ENCODE results near the gene GAREM2.

GAREM2 gene

DNA sequence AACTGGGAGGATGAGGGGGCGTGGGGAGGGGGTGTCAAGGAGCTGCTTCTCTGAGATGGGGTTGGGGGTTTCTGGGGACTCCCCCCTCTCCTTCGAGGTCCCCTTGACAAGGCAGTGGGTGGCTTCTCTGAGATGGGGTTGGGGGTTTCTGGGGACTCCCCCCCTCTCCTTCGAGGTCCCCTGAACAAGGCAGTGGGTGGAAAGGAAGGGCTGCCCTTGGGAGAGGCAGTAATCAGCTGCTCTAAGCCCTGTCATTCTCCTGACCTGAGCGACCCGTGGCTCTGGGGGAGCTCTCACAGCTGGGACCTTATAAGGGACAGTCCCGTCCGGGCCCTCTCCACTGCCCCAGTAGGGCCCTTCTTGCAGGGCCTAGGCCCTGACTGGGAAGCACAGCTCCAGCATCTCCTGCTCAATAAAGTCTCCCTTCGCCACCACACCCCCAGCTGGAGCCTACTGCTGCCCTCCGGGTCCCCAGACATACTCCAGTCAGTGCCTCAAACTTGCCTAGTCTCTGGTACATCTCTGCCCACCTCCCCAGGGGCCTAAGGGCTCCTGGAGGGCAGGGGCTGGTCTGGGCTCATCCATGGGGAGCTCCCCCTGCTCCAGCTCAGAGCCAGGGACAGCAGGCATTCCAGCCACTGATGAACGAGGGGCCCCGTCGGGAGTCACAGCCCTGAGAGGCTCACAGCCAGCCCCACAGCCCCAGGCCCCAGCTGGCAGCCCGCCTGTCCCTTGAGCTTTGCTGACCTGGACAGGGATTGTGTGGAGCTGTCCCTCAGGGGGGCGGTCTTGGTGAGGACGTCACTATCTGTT, 2.8 kb downstream of the GAREM2 start:
- intact Hi-C loops (cut with micrococcal nuclease), result no loop called here
- no peak overlapping the region for H3K27ac Mint-ChIP-seq
- H3K9me3 Mint-ChIP-seq, result no peaks in the 10 kb centered on the region
- H3K27me3 Mint-ChIP-seq, result peaks cover 85% of the 10 kb centered on the region
- H3K4me3 Mint-ChIP-seq, result no peak overlapping the region
- no peaks in the 10 kb centered on the region for H3K36me3 Mint-ChIP-seq (ENCODE audit: low read depth)
- H3K4me1 Mint-ChIP-seq (ENCODE audit: low read depth), result peaks cover 33% of the 10 kb centered on the region

DNA sequence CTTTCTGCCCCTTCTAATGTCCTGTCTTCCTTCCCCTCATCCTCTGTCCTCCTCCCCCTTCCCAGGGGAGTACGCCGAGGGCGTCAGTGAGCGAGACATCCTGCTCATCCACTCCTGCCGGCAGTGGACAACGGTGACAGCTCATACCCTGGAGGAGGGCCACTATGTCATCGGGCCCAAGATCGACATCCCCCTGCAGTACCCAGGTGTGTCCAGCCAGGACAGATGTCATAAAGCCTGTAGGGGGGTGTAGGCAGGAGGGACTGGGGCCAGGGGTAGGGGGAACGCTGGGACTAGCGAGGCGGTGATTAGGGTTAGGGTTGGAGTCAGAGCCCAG, 3.4 kb downstream of the GAREM2 start:
- intact Hi-C loops (cut with micrococcal nuclease), result no loop called here
- peaks cover 85% of the 10 kb centered on the region for H3K27me3 Mint-ChIP-seq
- no peaks in the 10 kb centered on the region for H3K36me3 Mint-ChIP-seq (ENCODE audit: low read depth)
- H3K4me3 Mint-ChIP-seq, result no peak overlapping the region
- H3K9me3 Mint-ChIP-seq, result no peaks in the 10 kb centered on the region
- no peak overlapping the region for H3K27ac Mint-ChIP-seq
- H3K4me1 Mint-ChIP-seq (ENCODE audit: low read depth), result peaks cover 33% of the 10 kb centered on the region

DNA sequence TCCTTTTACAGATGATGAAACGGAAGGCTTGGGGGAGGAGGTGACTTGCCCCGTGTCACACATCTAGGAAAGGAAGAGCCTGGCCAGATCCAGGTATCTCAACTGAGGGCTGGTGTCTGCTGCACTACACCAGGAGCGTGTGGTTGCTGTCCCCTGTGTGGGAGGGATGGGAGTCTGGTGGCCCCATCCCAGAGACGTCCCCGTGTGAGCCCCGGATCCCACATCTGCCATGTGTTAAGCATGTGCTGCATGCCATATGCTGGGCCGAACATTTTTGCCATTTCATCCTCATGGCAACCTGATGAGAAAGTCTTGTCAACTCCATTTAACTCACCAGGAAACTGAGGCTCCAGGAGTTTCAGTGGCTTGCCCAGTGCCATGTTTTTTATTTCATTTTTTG, 4.2 kb downstream of the GAREM2 start:
- Mint-ChIP-seq H3K36me3 (ENCODE audit: low read depth) (no peaks in the 10 kb centered on the region), H3K4me3 (no peak overlapping the region), H3K27me3 (peaks cover 80% of the 10 kb centered on the region), H3K9me3 (no peaks in the 10 kb centered on the region), H3K27ac (no peak overlapping the region), H3K4me1 (ENCODE audit: low read depth) (peaks cover 25% of the 10 kb centered on the region)
- intact Hi-C loops (cut with micrococcal nuclease), result no loop called here

DNA sequence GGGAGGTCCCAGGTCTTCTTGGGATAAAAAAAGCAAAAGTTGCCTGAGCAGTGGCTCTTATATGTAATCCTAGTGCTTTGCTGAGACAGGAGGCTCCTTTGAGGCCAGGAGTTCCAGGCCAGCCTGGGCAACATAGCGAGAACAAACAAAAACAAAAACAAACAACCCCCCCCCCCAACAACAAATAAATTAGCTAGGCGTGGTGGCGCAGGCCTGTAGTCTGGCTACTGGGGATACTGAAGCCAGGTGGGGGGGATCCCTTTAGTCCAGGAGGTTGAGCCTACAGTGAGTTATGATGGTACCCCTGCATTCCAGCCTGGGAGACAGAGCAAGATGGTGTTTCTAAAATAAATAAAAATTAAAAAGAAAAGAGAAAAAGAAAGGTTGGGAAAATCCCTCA, 5.4 kb downstream of the GAREM2 start:
- Mint-ChIP-seq H3K27me3 (peaks cover 79% of the 10 kb centered on the region), H3K4me3 (no peak overlapping the region), H3K9me3 (no peaks in the 10 kb centered on the region), H3K36me3 (ENCODE audit: low read depth) (no peaks in the 10 kb centered on the region), H3K4me1 (ENCODE audit: low read depth) (peaks cover 21% of the 10 kb centered on the region), H3K27ac (peak overlapping the region; percentile 69)
- intact Hi-C loops (cut with micrococcal nuclease), result no loop called here

DNA sequence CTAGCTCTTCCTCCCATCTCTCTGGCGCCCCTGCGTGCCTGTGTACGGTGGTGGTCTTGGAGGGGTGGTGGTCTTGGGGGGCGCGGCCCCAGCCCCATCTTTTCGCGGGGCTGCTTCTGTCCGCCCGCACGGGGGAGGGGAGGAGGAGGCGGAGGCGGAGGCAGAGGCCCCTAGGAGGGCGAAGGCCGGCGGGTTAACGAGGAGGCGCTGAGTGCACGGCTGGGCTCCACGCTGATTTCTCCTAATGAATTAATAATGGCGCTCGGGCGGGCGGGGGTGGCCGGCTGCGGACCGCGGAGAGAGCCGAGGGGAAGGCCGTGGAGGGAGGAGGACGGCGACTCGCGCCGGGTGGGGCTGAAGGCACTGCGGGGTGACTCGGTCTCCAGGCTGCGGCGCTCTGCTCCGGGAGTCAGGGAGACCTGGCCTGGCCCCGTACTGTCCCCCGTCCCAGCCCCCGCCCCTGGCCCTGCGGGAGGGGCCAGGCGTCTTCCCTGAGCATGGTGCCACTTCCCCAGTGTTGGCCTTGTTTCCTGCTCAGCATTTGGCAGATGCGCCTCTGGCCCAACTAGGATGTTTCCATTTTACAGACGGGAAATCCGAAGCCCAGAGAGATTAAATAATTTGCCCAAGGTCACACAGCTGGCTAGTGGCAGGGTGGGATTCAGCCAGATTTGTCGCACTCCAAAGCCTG, 6.0 kb downstream of the GAREM2 start:
- H3K4me1 Mint-ChIP-seq (ENCODE audit: low read depth), result peaks cover 17% of the 10 kb centered on the region
- intact Hi-C loops (cut with micrococcal nuclease), result no loop called here
- H3K27me3 Mint-ChIP-seq, result peaks cover 82% of the 10 kb centered on the region

DNA sequence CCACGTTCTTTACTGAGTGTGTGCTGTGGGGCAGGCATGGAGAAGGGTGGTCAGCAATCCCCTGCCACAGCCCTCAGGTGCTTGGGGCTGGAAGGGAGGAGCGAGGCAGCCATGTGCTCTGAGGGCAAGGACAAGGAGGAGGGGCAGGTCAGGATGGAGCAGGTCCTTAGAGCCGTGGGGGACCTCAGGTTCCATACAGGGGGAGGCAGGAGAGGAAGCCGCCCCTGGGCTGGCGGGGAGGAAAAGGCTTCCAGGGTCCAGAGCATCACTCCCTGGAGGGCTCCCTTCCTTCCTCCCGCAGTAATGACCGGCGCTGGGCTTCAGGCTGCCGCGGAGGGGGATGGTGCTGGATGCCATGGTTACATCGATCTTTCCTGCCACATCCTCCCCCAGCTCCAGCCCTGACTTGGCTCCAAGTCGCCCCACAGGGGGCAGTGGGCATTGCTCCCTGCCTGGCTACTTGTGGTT, 6.6 kb downstream of the GAREM2 start:
- peaks cover 20% of the 10 kb centered on the region for H3K4me1 Mint-ChIP-seq (ENCODE audit: low read depth)
- H3K9me3 Mint-ChIP-seq, result no peaks in the 10 kb centered on the region
- no peaks in the 10 kb centered on the region for H3K36me3 Mint-ChIP-seq (ENCODE audit: low read depth)
- peaks cover 79% of the 10 kb centered on the region for H3K27me3 Mint-ChIP-seq
- H3K27ac Mint-ChIP-seq, result peak overlapping the region; percentile 69
- peak overlapping the region; percentile 74 for H3K4me3 Mint-ChIP-seq
- intact Hi-C loops (cut with micrococcal nuclease), result no loop called here

More for the DNA sequence above, 6.0 kb downstream of the GAREM2 start:
- H3K36me3 Mint-ChIP-seq (ENCODE audit: low read depth), result no peaks in the 10 kb centered on the region
- H3K27ac Mint-ChIP-seq, result peak overlapping the region; percentile 69
- H3K4me3 Mint-ChIP-seq, result peak overlapping the region; percentile 74
- no peaks in the 10 kb centered on the region for H3K9me3 Mint-ChIP-seq

DNA sequence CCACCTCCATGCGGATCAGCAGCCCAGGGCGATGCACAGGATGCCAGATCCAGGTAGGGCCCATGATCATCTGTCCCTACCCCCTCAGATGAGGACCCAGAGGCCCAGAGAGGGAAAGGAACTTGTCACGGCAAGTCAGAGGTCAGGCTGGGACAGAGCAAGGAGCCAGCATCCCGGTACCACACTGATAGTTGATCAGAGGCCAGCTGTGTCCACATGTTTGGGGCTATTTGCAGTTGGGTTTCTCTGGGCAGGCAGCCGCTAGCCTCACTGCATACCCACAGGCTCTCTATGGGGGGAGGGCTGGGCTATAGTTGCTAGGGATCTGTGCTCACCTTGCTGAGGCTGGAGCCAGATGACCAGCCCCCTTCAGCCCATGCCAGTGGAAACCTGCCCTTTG, 9.6 kb downstream of the GAREM2 start:
- Mint-ChIP-seq H3K4me1 (ENCODE audit: low read depth) (peaks cover 37% of the 10 kb centered on the region), H3K9me3 (no peaks in the 10 kb centered on the region), H3K4me3 (no peak overlapping the region), H3K36me3 (ENCODE audit: low read depth) (no peaks in the 10 kb centered on the region), H3K27me3 (peaks cover 72% of the 10 kb centered on the region), H3K27ac (no peak overlapping the region)
- intact Hi-C loops (cut with micrococcal nuclease), result no loop called here

DNA sequence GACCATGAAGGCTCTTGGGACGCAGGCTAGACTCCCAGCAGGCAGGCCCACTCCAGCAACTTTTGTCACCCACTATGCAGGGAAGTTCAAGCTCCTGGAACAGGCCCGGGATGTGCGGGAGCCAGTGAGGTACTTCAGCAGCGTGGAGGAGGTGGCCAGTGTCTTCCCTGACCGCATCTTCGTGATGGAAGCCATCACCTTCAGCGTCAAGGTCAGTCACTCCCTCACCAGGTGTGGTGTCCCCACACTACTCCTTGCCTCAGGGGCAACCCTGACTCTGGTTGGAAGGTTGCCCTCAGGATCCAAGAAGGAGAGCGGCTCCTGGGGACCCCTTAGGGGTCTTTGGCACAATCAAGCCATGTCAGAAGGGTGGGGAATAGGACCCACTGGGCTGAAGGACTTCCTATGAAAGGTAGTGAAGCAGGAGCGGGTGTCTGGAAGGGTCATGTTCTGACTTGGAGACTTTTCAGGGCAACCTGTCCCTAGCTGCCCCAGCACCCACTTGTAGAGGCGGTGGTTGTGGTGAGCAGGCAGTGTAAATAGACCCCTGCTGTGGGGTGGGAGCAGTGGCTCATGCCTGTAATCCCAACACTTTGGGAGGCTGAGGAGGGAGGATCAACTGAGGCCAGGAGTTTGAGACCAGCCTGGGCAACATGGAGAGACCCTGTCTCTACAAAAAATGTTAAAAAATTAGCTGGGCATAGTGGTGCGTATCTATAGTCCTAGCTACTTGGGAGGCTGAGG, 10.2 kb downstream of the GAREM2 start:
- H3K4me3 Mint-ChIP-seq, result no peak overlapping the region
- peaks cover 37% of the 10 kb centered on the region for H3K4me1 Mint-ChIP-seq (ENCODE audit: low read depth)
- intact Hi-C loops (cut with micrococcal nuclease), result no loop called here
- no peaks in the 10 kb centered on the region for H3K36me3 Mint-ChIP-seq (ENCODE audit: low read depth)
- no peak overlapping the region for H3K27ac Mint-ChIP-seq
- no peaks in the 10 kb centered on the region for H3K9me3 Mint-ChIP-seq
- H3K27me3 Mint-ChIP-seq, result peaks cover 65% of the 10 kb centered on the region

DNA sequence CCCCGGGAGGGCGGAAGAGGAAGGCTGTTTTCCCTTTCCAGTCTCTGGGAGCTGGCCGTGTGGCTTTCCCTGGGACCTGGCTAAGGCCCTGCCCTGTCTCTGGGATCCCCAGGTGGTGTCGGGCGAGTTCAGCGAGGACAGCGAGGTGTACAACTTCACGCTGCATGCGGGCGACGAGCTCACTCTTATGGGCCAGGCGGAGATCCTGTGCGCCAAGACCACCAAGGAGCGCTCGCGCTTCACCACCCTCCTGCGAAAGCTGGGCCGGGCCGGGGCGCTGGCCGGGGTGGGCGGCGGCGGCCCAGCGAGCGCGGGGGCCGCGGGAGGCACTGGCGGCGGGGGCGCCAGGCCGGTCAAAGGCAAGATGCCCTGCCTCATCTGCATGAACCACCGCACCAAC, 11.2 kb downstream of the GAREM2 start:
- intact Hi-C loops (cut with micrococcal nuclease), result loop anchor here (2.0 kb wide), 1 partner anchor 61 kb away; the partner anchor contains the start of genes HADHA and HADHB
- peaks cover 57% of the 10 kb centered on the region for H3K27me3 Mint-ChIP-seq
- no peaks in the 10 kb centered on the region for H3K9me3 Mint-ChIP-seq
- peaks cover 36% of the 10 kb centered on the region for H3K4me1 Mint-ChIP-seq (ENCODE audit: low read depth)
- H3K27ac Mint-ChIP-seq, result no peak overlapping the region
- no peaks in the 10 kb centered on the region for H3K36me3 Mint-ChIP-seq (ENCODE audit: low read depth)
- peak overlapping the region; percentile 14 for H3K4me3 Mint-ChIP-seq

DNA sequence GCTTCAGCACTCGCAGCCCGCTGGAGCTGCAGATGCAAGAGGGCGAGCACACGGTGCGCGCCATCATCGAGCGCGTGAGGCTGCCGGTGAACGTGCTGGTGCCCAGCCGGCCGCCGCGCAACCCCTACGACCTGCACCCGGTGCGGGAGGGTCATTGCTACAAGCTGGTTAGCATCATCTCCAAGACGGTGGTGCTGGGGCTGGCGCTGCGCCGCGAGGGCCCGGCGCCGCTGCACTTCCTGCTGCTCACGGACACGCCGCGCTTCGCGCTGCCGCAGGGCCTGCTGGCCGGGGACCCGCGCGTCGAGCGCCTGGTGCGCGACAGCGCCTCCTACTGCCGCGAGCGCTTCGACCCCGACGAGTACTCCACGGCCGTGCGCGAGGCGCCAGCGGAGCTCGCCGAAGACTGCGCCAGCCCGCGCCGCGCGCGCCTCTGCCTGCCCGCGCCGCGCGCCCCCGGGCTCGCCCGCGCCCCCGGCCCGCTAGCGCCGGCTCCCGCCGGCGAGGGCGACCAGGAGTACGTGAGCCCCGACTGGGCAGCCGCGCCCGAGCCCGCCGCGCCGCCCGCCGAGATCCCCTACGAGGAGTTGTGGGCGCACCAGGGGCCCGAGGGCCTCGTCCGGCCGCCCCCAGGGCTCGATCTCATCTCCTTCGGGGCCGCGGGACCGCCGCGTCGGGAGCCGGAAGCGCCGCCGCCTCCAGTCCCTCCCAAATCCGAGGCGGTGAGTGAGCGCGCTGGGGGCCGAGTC, 11.8 kb downstream of the GAREM2 start:
- H3K27me3 Mint-ChIP-seq, result peaks cover 51% of the 10 kb centered on the region
- H3K9me3 Mint-ChIP-seq, result no peaks in the 10 kb centered on the region

DNA sequence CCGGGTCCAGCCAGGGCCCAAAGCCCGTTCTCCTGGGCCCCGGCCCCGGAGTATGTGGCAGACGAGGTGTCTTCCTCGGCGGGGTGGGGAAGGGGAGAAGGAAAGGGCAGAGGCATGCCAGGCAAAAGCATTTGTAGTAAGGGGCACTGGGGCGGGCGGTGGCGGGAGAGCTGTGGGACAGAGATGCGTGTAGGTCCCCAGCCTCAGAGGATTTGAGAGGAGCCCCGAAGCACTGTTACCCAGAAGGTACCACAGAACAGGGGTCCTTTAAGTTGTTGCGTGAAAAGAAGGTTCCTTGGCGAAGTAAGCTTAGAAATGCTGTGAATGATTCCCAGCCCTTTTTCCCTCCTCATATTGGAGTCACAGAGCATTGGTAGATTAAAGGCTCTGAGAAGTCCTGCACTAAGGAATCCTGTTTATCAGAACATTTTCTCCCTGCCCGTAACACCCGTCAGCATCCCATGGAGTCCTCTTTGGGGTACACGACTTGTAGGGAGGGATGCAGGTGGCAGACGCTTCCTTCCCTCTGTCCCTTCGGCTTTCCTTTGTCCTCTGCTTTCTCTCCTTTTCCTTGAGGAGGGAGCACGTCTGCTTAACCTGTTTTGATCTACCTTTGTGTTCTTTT, 12.5 kb downstream of the GAREM2 start:
- intact Hi-C loops (cut with micrococcal nuclease), result loop anchor here (2.0 kb wide), 1 partner anchor 59 kb away; the partner anchor contains the start of genes HADHA and HADHB
- H3K9me3 Mint-ChIP-seq, result no peaks in the 10 kb centered on the region
- H3K27ac Mint-ChIP-seq, result no peak overlapping the region
- peaks cover 6% of the 10 kb centered on the region for H3K36me3 Mint-ChIP-seq (ENCODE audit: low read depth)
- H3K4me1 Mint-ChIP-seq (ENCODE audit: low read depth), result peaks cover 23% of the 10 kb centered on the region
- H3K27me3 Mint-ChIP-seq, result peaks cover 44% of the 10 kb centered on the region
- peak overlapping the region; percentile 73 for H3K4me3 Mint-ChIP-seq

More for the DNA sequence above, 11.8 kb downstream of the GAREM2 start:
- intact Hi-C loops (cut with micrococcal nuclease), result loop anchor here (2.0 kb wide), 1 partner anchor 60 kb away; the partner anchor contains the start of genes HADHA and HADHB
- peak overlapping the region; percentile 73 for H3K4me3 Mint-ChIP-seq
- H3K4me1 Mint-ChIP-seq (ENCODE audit: low read depth), result peaks cover 30% of the 10 kb centered on the region
- H3K27ac Mint-ChIP-seq, result no peak overlapping the region
- no peaks in the 10 kb centered on the region for H3K36me3 Mint-ChIP-seq (ENCODE audit: low read depth)

DNA sequence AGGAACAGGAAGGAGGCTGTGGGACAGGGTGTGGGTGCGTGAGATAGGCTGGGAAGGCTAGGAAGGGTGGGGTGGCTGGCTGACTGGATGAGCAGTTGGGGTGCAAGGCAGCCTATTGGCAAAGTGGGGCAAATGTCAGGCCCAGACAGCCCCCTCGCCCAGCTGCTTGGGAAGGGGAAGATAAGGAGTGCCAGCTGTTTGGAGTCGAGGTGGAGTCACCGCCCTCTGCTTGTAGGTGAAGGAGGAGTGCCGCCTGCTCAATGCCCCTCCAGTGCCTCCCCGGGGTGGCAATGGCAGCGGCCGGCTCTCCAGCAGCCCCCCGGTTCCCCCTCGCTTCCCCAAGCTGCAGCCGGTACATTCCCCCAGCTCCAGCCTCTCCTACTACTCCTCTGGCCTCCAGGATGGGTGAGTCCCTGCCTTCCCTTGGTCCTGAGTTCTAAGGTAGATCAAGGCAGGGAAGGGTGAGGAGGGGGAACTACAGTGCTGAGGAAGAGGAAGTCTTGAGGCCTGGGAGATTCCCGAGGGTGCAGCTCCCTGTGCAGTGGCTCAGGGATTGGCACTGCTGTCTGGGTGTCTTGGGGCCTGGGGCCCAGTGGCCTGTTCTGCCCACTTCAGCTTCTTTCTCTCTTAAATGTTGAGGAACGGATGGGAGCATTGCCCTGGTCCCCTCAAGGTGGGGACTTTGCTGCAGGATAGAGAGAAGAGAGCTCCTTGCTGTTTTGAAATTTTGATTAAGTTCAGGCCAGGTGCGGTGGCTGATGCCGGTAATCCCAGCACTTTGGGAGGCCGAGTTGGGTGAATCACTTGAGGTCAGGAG, 13.3 kb downstream of the GAREM2 start:
- H3K27me3 Mint-ChIP-seq, result peaks cover 37% of the 10 kb centered on the region
- intact Hi-C loops (cut with micrococcal nuclease), result loop anchor here (2.0 kb wide), 1 partner anchor 59 kb away; the partner anchor contains the start of genes HADHA and HADHB
- no peak overlapping the region for H3K27ac Mint-ChIP-seq

More for the DNA sequence above, 13.3 kb downstream of the GAREM2 start:
- Mint-ChIP-seq H3K4me1 (ENCODE audit: low read depth) (peaks cover 22% of the 10 kb centered on the region), H3K36me3 (ENCODE audit: low read depth) (peaks cover 14% of the 10 kb centered on the region), H3K9me3 (no peaks in the 10 kb centered on the region), H3K4me3 (no peak overlapping the region)
